Retina (tissue), 1 donor: Measurements from ENCODE around the gene TPP2.

Source experiments
- DNase-seq: peaks from one replicate; pipeline ENCODE4 v3.0.0-alpha.2; 2016

The TPP2 gene

DNA sequence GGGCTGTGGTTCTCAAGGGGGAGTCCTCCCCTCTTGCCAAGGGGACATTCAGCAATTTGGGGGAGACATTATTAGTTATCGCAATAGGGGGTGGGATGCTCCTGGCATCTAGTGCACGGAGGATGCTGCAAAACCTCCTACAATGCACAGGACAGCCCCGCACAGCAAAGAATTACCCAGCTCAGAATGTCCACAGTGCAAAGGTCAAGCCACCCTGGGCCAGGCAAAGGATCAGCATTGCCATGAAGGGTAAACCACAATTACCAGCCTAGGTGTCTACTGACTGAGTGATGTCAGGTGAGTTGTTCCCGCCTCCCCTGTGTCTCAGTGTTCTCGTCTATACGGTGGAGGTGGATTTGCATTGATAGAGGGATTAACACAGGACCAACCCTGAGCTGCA, 100.5 kb downstream of the TPP2 start:
- DNase-seq, result no peak

- DNase-seq, result no peak
Observed at GRCh38 chr13:102697929-102698648, 101.3 kb downstream of the TPP2 start.

DNA sequence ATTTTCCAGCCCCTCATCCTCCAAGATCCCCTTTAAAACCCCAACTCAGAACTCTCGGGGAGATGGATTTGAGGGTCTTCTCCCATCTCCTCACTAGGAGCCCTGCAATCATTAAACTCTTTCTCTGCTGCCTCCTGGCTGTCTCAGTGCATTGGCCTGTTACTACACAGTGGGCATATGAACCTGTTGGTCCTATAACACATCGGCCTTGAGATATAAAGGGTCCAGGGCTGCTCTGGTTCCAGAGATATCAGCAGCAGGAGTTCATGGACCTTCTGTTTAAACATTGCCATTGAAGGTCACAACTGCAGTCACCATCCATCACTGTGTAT, 101.8 kb downstream of the TPP2 start:
- DNase-seq, result no peak

- DNase-seq, result no peak
Observed at GRCh38 chr13:102699504-102699903, 102.7 kb downstream of the TPP2 start.

- DNase-seq, result no peak
Observed at GRCh38 chr13:102700088-102701031, 103.6 kb downstream of the TPP2 start.

- DNase-seq, result no peak
Observed at GRCh38 chr13:102701331-102701730, 104.5 kb downstream of the TPP2 start.

DNA sequence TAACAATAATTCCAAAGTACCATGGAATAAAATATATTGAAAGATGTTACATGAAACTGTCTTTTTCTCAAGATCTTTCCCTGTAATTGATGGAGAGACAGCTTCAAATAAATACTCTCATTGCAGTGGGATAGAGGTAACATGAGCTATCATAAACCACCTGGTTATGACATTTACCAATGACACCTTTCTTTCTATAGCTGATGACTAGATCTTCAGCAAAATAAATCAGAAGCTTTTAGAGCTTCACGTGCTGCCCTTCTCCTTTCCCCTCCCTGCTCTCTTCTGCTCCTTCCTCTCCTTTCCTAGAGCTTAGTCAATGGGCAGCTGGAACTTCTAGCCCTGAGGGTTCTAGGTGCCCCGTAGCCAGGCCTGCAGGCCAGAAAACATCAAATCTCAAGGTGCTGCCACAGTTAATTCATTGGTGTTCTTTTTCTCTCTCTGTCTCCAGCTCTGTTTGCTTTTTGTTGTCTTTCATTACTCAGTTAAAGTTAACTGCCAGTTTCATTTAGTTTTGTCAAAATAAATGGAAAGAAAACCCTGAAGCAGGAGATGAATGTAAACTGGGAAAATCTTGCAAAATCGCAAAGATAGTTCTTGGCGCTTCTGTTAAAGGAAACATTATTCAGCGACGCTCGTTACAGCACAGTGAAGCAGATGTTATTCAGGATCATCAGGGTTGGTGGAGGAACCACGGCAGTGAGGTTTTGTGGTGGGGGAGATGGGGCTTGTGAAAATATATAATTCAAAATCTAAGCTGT, 106.4 kb downstream of the TPP2 start:
- DNase-seq, result no peak

GRCh38 chr13:102703726-102704035, 106.9 kb downstream of the TPP2 start:
- no peak for DNase-seq

- DNase-seq, result no peak
Observed at GRCh38 chr13:102704238-102705058, 107.7 kb downstream of the TPP2 start.

- no peak for DNase-seq
Observed at GRCh38 chr13:102707467-102707866, 110.7 kb downstream of the TPP2 start.

- no peak for DNase-seq
Observed at GRCh38 chr13:102708211-102708610, 111.4 kb downstream of the TPP2 start.

DNA sequence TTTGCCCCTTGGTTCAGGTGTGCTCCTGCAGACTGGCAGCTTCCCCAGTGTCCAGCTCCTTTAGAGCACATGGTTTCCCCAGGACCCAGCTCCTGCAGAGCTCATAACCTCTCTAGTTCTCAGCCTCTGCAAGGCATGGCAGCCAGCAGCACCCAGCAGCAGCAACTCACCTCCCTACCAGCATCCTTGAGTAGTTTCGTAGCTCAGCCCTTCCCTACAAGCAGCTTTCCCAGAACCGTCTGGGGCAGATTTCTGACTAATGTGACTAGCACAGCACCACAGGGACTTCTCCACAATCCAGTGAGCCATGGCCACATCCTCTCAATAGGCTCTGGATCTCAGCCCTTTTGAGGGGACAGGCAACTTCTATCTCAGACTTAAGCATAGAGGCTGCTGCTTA, 112.2 kb downstream of the TPP2 start:
- no peak for DNase-seq

GRCh38 chr13:102709536-102709935, 112.8 kb downstream of the TPP2 start:
- no peak for DNase-seq

- DNase-seq, result no peak
Observed at GRCh38 chr13:102710261-102710679, 113.5 kb downstream of the TPP2 start.

- no peak for DNase-seq
Observed at GRCh38 chr13:102715447-102715846, 118.7 kb downstream of the TPP2 start.

DNA sequence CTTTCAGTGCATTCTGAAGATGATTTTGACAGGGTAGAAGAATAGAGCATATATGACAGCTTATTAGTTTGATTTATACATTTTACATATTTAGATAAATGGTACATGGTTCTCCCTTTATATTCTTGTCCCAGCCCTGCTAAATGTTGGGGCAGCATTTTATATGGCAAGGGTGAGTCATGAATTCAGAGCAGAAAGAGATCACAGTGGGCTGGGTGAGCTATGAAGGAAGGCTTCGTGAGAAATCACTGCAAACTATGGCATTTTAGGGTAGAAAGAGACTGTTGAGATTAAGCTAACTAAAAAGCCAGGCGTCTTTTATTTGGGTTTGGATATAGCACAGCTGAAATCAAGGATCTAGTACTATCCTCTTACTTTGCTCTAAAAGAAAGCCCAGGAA, 122.0 kb downstream of the TPP2 start:
- no peak for DNase-seq

- no peak for DNase-seq
Observed at GRCh38 chr13:102721800-102722231, 125.0 kb downstream of the TPP2 start.

GRCh38 chr13:102724923-102725322, 128.1 kb downstream of the TPP2 start:
- DNase-seq, result no peak

- DNase-seq, result no peak
Observed at GRCh38 chr13:102726430-102726829, 129.6 kb downstream of the TPP2 start.
